LNCaP clone FGC (cell line): ENCODE results near the gene PDGFD.

Source experiments
- DNase-seq: peaks from one replicate; pipeline ENCODE4 v3.0.0-alpha.2; 2011; ENCODE audit warnings: low read depth
- H3K4me3 ChIP-seq: 2 replicates; pipeline ENCODE4 v1.5.1; 2011; ENCODE audit warnings: mild to moderate bottlenecking, low read depth, low read length, control low read depth
- TF ChIP-seq, protein P1 (sequence below): IDR thresholded peaks from 2 replicates; pipeline ENCODE4 v1.5.1; 2012; ENCODE audit warnings: mild to moderate bottlenecking; ENCODE audit not compliant: control insufficient read depth, insufficient read depth; ENCODE audit errors: extremely low read depth

Gene PDGFD

DNA sequence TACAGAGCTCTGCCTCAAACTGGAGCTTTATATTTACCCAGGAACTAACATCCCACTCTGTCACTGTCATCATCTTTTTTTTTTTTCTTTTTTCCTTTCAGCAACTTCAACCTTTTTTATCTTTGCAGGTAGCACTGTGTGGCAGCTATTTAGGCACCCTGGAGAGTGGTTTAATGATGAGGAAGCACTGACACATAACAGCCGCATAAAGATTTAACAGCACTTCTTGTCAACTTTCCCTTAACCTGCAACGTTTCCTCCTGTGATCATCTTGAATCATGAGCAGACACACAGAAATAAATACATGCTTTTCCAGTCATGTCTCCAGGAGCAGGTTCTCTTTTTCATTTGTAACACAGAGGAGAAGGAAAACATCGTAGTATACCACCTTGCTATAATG lies 34.8 kb downstream of the PDGFD start:
- TF ChIP-seq, protein P1, sequence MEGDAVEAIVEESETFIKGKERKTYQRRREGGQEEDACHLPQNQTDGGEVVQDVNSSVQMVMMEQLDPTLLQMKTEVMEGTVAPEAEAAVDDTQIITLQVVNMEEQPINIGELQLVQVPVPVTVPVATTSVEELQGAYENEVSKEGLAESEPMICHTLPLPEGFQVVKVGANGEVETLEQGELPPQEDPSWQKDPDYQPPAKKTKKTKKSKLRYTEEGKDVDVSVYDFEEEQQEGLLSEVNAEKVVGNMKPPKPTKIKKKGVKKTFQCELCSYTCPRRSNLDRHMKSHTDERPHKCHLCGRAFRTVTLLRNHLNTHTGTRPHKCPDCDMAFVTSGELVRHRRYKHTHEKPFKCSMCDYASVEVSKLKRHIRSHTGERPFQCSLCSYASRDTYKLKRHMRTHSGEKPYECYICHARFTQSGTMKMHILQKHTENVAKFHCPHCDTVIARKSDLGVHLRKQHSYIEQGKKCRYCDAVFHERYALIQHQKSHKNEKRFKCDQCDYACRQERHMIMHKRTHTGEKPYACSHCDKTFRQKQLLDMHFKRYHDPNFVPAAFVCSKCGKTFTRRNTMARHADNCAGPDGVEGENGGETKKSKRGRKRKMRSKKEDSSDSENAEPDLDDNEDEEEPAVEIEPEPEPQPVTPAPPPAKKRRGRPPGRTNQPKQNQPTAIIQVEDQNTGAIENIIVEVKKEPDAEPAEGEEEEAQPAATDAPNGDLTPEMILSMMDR: no peak

DNA sequence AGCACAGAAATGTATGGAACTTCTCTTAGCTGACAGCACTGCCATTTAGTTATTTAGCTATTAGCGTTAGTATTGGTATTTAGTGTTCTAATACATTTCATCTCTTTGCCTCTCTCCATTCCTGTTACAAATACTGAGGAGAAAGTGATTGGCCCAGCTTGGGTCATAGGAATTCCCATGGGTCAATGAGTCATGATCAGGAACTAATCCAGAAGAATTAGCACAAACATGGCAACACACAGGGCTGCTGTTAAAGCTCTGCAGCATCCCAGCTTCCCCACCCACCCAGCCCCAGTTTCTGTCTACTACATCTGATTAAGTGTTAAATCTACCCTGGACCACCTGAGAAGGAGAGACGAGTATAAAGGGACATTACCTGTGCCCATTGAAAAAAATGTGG lies 36.1 kb downstream of the PDGFD start:
- H3K4me3 ChIP-seq: no peak overlapping the region
- no peak for DNase-seq
- TF ChIP-seq, protein P1: no peak

More for the DNA sequence above, 34.8 kb downstream of the PDGFD start:
- no peak overlapping the region for H3K4me3 ChIP-seq
- no peak for DNase-seq

DNA sequence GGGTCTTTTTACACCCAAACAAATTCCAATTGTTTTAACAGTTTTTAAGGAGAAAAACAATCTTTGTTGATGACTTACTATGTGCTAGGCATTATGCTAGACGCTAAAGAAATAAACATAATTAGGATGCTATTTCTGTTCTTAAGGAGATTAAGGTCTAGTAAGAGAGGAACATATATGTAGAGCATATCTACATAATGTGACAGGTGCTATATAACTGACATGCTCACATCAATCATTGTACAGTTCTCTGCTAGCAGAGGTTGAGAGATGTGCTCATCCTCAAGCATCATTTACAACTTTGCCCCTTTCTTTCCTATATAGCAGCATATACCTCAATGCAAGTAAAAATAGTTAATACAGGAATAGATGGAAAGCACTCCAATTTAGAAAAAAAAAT lies 37.5 kb downstream of the PDGFD start:
- TF ChIP-seq, protein P1: no peak
- no peak overlapping the region for H3K4me3 ChIP-seq
- DNase-seq: no peak

DNA sequence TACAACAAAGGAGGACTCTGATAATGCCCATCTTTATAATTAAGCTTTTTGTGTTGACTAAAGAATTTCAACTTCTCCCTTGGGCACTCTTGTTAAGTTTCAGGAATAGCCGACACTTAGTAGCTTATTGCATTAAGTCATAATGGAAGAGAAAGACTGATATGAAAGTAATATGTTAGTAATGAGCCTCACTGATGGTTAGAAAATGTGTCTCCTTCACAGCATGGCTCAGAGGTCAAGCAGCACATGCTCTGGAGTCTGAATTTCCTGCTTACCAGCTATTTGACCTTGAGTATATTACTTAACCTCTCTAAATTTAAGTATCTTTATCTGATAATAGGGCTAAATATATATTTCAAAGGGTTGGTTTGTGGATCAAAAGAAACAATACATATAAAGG lies 39.0 kb downstream of the PDGFD start:
- DNase-seq: no peak
- H3K4me3 ChIP-seq: no peak overlapping the region
- TF ChIP-seq, protein P1: no peak

DNA sequence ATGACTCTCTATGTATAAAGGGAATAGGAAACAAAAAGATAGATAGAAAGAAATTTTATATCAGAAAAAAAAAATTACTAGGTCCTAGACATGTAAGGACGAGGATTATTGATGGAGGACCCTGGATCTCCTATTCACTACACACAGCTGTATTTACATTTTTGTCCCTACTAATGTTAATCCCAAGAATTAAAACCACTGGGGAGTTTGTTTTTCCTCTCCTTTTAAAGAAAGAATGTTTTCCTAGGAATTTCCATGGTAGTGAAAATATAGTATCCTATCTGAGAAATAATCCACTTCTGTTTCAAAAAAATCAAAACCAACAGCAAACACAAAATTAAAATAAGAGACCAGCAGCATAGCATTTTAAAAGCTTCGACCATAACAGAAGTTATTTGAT lies 41.1 kb downstream of the PDGFD start:
- TF ChIP-seq, protein P1: no peak
- no peak for DNase-seq
- no peak overlapping the region for H3K4me3 ChIP-seq

DNA sequence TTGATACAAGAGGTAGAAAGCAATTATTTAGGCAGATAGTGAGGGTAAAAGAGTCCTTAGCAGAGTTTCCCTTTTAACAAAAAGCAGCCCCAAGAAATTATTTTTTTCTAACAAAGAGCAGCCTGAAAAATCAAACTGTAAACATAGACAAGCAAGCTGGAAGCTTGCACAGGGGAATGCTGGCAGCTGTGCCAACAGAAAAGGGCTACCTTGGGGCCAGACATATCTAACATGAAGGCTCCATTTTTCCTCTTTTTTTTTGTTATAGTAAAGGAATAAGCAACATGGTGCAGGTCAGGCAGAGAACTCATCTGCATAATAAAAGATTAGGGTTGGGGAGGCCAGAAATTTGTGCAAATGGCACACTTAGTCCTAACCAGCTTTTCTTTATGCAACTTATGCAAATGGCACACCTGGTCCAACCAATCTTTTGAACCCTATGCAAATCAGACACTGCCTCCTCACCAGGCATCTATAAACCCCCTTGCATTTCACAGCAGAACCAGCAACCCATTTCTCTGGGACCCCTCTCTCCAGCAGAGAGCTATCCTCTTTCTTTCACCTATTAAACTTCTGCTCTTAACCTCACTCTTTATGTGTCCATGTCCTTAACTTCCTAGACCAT lies 41.8 kb downstream of the PDGFD start:
- no peak overlapping the region for H3K4me3 ChIP-seq
- no peak for DNase-seq
- TF ChIP-seq, protein P1: no peak

DNA sequence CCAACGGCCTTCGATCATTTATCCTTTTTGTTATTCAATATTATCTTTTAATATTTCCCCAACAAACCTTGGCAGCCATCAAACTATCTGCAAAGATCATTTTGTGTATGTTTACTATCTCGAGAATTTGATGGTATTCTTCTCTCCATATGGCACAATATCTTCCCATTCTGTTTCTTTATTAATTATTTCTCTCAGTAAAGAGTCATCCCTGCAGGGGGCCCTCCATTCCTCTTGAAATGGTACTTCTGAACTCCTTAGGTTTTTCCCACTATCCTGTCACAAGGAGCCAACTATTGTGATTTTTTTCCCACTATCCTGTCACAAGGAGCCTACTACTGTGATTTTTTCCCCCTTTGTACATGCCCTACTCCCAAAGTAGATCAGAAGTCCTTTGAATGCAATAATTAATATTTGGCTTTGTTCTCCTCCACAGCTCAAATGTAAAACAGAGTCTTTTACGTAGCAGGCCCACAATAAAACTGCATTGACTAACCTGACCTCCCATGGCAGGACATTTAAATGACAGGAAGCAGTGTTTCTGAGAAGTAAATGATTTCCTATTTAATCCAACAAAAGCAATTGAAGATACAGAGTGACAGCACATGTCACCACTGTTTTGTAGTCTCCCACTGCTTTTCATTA lies 43.3 kb downstream of the PDGFD start:
- no peak overlapping the region for H3K4me3 ChIP-seq
- DNase-seq: no peak
- TF ChIP-seq, protein P1: no peak
